HCT116 (cell line): ENCODE data around the gene GABARAP. TPM values are rescaled to one million over a fixed set of nuclear protein-coding genes. Genes with fewer than 3 reads are reported as not detected.
A peak's percentile ranks its signal among the peaks of the same experiment; 100 is the strongest.

Experiments
- ATAC-seq: fragments of 200-7000 bp; cut with Tn5 transposase; 2 replicates; pipeline ENCODE4 v1.9.1; 2020; ENCODE audit warnings: mild to moderate bottlenecking, moderate library complexity
- BruUV-seq: library from RNA; stranded (reverse); fragments of 400-500 nt; replicated peaks from 2 replicates; lab custom pipeline; 2021; lab: Mats Ljungman, UMichigan
- CTCF ChIA-PET: fragments of 300-600 bp; sonication (Branson Sonifier 250); formaldehyde crosslinking; loops from one replicate; lab custom pipeline; 2021; ENCODE audit warnings: antibody characterized with exemption; lab: Charles Lee
- POLR2A ChIA-PET: fragments of 300-600, 350-600 bp; sonication (Branson Sonifier 250); formaldehyde crosslinking; loops from one replicate; lab custom pipeline; 2021; ENCODE audit warnings: antibody characterized with exemption; lab: Charles Lee
- RAD21 ChIA-PET, 2 experiments: fragments of 300-600 bp; sonication (Branson Sonifier 250); formaldehyde crosslinking; loops; one replicate each; lab custom pipeline; 2023; ENCODE audit warnings: low total read pairs in 2 of 2; ENCODE audit not compliant: uncharacterized antibody in 2 of 2, unreplicated experiment in 2 of 2, low non-redundant PET in 1 of 2; lab: Charles Lee
- DNase-seq: peaks from one replicate; pipeline ENCODE4 v3.0.0-alpha.2; 2010; ENCODE audit warnings: low read depth, low spot score
- H2AFZ ChIP-seq: fragments of 200-600 bp; shearing (Covaris generic), sonication (generic); 2 replicates; pipeline ENCODE4 v1.6.1; 2017; ENCODE audit warnings: low read depth, mixed run types, mixed read lengths, antibody characterized with exemption, low read length; ENCODE audit not compliant: poor library complexity, severe bottlenecking
- H3K27ac ChIP-seq: 2 replicates; pipeline ENCODE4 v1.5.1; 2012; ENCODE audit warnings: low read depth, low read length
- H3K27me3 ChIP-seq: fragments of 200-600 bp; sonication (generic); 2 replicates; pipeline ENCODE4 v1.6.1; 2016; ENCODE audit warnings: mixed run types, low read length, mixed read lengths; ENCODE audit not compliant: insufficient read depth
- H3K36me3 ChIP-seq, 2 experiments: fragments of 200-500 bp in 1 of 2; fragments of 200-600 bp in 1 of 2; sonication (Bioruptor generic) in 1 of 2; sonication (generic) in 1 of 2; 2 replicates each; pipeline versions ENCODE4 v1.5.1 to v1.6.1; 2014 to 2016; ENCODE audit warnings: low read length in 2 of 2, inconsistent platforms in 1 of 2, mixed read lengths in 1 of 2, mixed run types in 1 of 2; ENCODE audit not compliant: insufficient read depth in 2 of 2, control insufficient read depth in 1 of 2
- H3K4me1 ChIP-seq, 2 experiments: fragments of 200-600 bp in 1 of 2; sonication (generic) in 1 of 2; 2 replicates each; pipeline versions ENCODE4 v1.5.1 to v1.6.1; 2012 to 2017; ENCODE audit warnings: low read length in 2 of 2, inconsistent platforms in 1 of 2, mild to moderate bottlenecking in 1 of 2, mixed read lengths in 1 of 2, mixed run types in 1 of 2, moderate library complexity in 1 of 2; ENCODE audit not compliant: insufficient read depth in 2 of 2, control insufficient read depth in 1 of 2
- H3K4me2 ChIP-seq: fragments of 200-600 bp; sonication (generic); 2 replicates; pipeline ENCODE4 v1.6.1; 2017; ENCODE audit warnings: mixed run types, low read length, mixed read lengths
- H3K4me3 ChIP-seq, 2 experiments: fragments of 200-600 bp in 1 of 2; sonication (generic) in 1 of 2; replicated peaks in 1 of 2; 2 replicates each; pipeline ENCODE4 v1.5.1; 2011 to 2016; ENCODE audit warnings: low read length in 2 of 2, control low read depth in 1 of 2, low read depth in 1 of 2, mild to moderate bottlenecking in 1 of 2, mixed read lengths in 1 of 2, mixed run types in 1 of 2
- H3K79me2 ChIP-seq: fragments of 200-600 bp; sonication (generic); 2 replicates; pipeline ENCODE4 v1.6.1; 2017; ENCODE audit warnings: mild to moderate bottlenecking, mixed run types, low read length, moderate library complexity, mixed read lengths; ENCODE audit not compliant: insufficient read depth
- H3K9ac ChIP-seq: fragments of 200-600 bp; sonication (generic); 2 replicates; pipeline ENCODE4 v1.6.1; 2016; ENCODE audit warnings: low read length, mixed read lengths
- H3K9me2 ChIP-seq: fragments of 200-600 bp; sonication (generic), shearing (Covaris generic); 2 replicates; pipeline ENCODE4 v1.6.1; 2017; ENCODE audit warnings: mixed run types, mild to moderate bottlenecking, moderate library complexity; ENCODE audit not compliant: insufficient read depth
- H3K9me3 ChIP-seq, 2 experiments: fragments of 200-500 bp in 1 of 2; fragments of 200-600 bp in 1 of 2; sonication (Bioruptor generic) in 1 of 2; sonication (generic) in 1 of 2; 2 replicates each; pipeline ENCODE4 v1.6.1; 2014 to 2017; ENCODE audit warnings: low read length in 2 of 2, mixed read lengths in 2 of 2, inconsistent platforms in 1 of 2, low read depth in 1 of 2, mild to moderate bottlenecking in 1 of 2, mixed run types in 1 of 2, moderate library complexity in 1 of 2; ENCODE audit not compliant: control insufficient read depth in 1 of 2, insufficient read depth in 1 of 2
- H4K20me1 ChIP-seq: fragments of 200-600 bp; sonication (generic), shearing (Covaris generic); 2 replicates; pipeline ENCODE4 v1.6.1; 2017; ENCODE audit warnings: mixed run types, mild to moderate bottlenecking, moderate library complexity; ENCODE audit not compliant: insufficient read depth
- ATF3 ChIP-seq: IDR thresholded peaks from 2 replicates; pipeline ENCODE4 v1.6.1; 2012
- CBX3 ChIP-seq: IDR thresholded peaks from 2 replicates; pipeline ENCODE4 v1.6.1; 2012; ENCODE audit warnings: low read depth
- CTCF ChIP-seq, 3 experiments: fragments of 200-600 bp in 1 of 3; sonication (generic) in 1 of 3; IDR thresholded peaks in 2 of 3; conservative IDR thresholded peaks in 1 of 3; 2 replicates each; pipeline ENCODE4 v1.5.1; 2012 to 2017; ENCODE audit warnings: low read depth in 2 of 3, low read length in 2 of 3, antibody characterized with exemption in 1 of 3, borderline replicate concordance in 1 of 3, control low read depth in 1 of 3, mild to moderate bottlenecking in 1 of 3, mixed read lengths in 1 of 3, mixed run types in 1 of 3, moderate library complexity in 1 of 3; ENCODE audit not compliant: insufficient read depth in 1 of 3
- ELF1 ChIP-seq: IDR thresholded peaks from 2 replicates; pipeline ENCODE4 v1.6.1; 2012; ENCODE audit warnings: low read depth, borderline replicate concordance
- EZH2 ChIP-seq: fragments of 200-600 bp; sonication (generic); IDR thresholded peaks from 2 replicates; pipeline ENCODE4 v1.6.1; 2017; ENCODE audit warnings: antibody characterized with exemption, mixed run types
- EZH2phosphoT487 ChIP-seq: fragments of 200-600 bp; IDR thresholded peaks from 2 replicates; pipeline ENCODE4 v1.6.1; 2018; ENCODE audit warnings: antibody characterized with exemption, borderline replicate concordance
- JUND ChIP-seq: IDR thresholded peaks from 2 replicates; pipeline ENCODE4 v1.6.1; 2012
- MAX ChIP-seq: IDR thresholded peaks from 2 replicates; pipeline ENCODE4 v1.6.1; 2012
- POLR2A ChIP-seq: IDR thresholded peaks from 2 replicates; pipeline ENCODE4 v1.7.0; 2011; ENCODE audit warnings: borderline replicate concordance; ENCODE audit not compliant: insufficient read depth, insufficient read length; ENCODE audit errors: extremely low read depth
- POLR2AphosphoS5 ChIP-seq: IDR thresholded peaks from 2 replicates; pipeline ENCODE4 v1.6.1; 2011; ENCODE audit warnings: mild to moderate bottlenecking, low read depth, low read length, moderate library complexity
- REST ChIP-seq: IDR thresholded peaks from 2 replicates; pipeline ENCODE4 v1.6.1; 2012; ENCODE audit warnings: low read depth
- SIN3A ChIP-seq: IDR thresholded peaks from 2 replicates; pipeline ENCODE4 v1.6.1; 2012; ENCODE audit warnings: low read depth
- SP1 ChIP-seq: IDR thresholded peaks from 2 replicates; pipeline ENCODE4 v1.6.1; 2012; ENCODE audit warnings: low read depth
- SRF ChIP-seq: IDR thresholded peaks from 2 replicates; pipeline ENCODE4 v1.6.1; 2012; ENCODE audit warnings: low read depth
- YY1 ChIP-seq: IDR thresholded peaks from 2 replicates; pipeline ENCODE4 v1.6.1; 2011; ENCODE audit warnings: low read length, low read depth, moderate library complexity, mild to moderate bottlenecking; ENCODE audit not compliant: insufficient replicate concordance; ENCODE audit errors: extremely low read depth
- ZFX ChIP-seq: fragments of 450-650 bp; IDR thresholded peaks from 2 replicates; pipeline ENCODE4 v1.6.1; 2017
- ZNF274 ChIP-seq: fragments of 200-500 bp; sonication (Bioruptor generic); IDR thresholded peaks from 2 replicates; pipeline ENCODE4 v1.6.1; 2014; ENCODE audit warnings: mild to moderate bottlenecking, low read depth, low read length, inconsistent platforms
- intact Hi-C: fragments of 100-400 bp; cut with micrococcal nuclease; formaldehyde crosslinking; loops from 2 replicates; pipeline ENCODE4 v1.10.0; 2022
- total RNA-seq: library from RNA; stranded (reverse); gene quantifications from one replicate; pipeline ENCODE4 v1.2.1, GENCODE V29; 2021; ENCODE audit not compliant: unreplicated experiment

Gene GABARAP
- total RNA-seq, 1 experiment from 2014 or later = 287 TPM

GRCh38 chr17:7262935-7263800 is 20.9 kb upstream of the GABARAP start:
- Histone ChIP-seq H3K4me2 (peak overlapping the region; percentile 90), H3K4me1 (peaks cover 42 to 72% of the 10 kb centered on the region in 2 experiments), H3K79me2 (peaks cover 41% of the 10 kb centered on the region), H3K9me3 (no peaks in the 10 kb centered on the region), H3K9me2 (no peaks in the 10 kb centered on the region), H3K9ac (peak overlapping the region; percentile 99), H4K20me1 (peaks cover 5% of the 10 kb centered on the region; the same call in 1 of the 2 replicates), H3K27me3 (no peaks in the 10 kb centered on the region), H3K27ac (peak overlapping the region; percentile 94), H2AFZ (no peak overlapping the region), H3K36me3 (peaks cover 9 to 21% of the 10 kb centered on the region in 2 experiments), H3K4me3 (peak overlapping the region; percentile 98 to 99)
- DNase-seq (peak; percentile 79), ATAC-seq (peak; percentile 56)
- RAD21 ChIA-PET = interaction anchor here in 1 of 2 experiments (0.9 kb wide), 1 partner anchor 34 kb away, joined by 3 read pairs; no protein-coding TSS in a partner anchor
- TF ChIP-seq YY1 = no peak
- no peak for TF ChIP-seq REST
- TF ChIP-seq SIN3A = peak; percentile 25; the same call in 1 of the 2 replicates
- TF ChIP-seq ZNF274 = no peak
- no peak for TF ChIP-seq CTCF (IDR thresholded peaks at IDR 0.05 in 2 of 3, conservative IDR thresholded peaks at IDR 0.05 in 1 of 3; ENCODE audit: borderline replicate concordance in 1 of 3, insufficient read depth in 1 of 3, low read depth in 2 of 3, low read length in 2 of 3)
- no peak for TF ChIP-seq EZH2
- TF ChIP-seq CBX3 = no peak
- no peak for TF ChIP-seq EZH2phosphoT487
- peak; percentile 77 for TF ChIP-seq POLR2AphosphoS5
- TF ChIP-seq SRF = no peak
- TF ChIP-seq ATF3 = no peak
- TF ChIP-seq ZFX = no peak
- TF ChIP-seq SP1 = peak; percentile 76
- TF ChIP-seq POLR2A = peak; percentile 35
- TF ChIP-seq MAX = peak; percentile 47; the same call in 1 of the 2 replicates
- TF ChIP-seq ELF1 = no peak
- TF ChIP-seq JUND = no peak
- intact Hi-C loops = loop anchor here (1.0 to 10.0 kb wide), 4 partner anchors 11 to 172 kb away; partner anchors contain the start of genes ELP5, FGF11, SLC2A4 and TMEM102
- POLR2A ChIA-PET = interaction anchor here (0.7 to 1.6 kb wide), 4 partner anchors 9 to 227 kb away, joined by 3 to 6 read pairs (median 3); partner anchors contain the start of gene SLC2A4
- BruUV-seq = TSS peak; percentile 70
- CTCF ChIA-PET = interaction anchor here (1.6 to 1.8 kb wide), 2 partner anchors 33 to 42 kb away, joined by 3 to 6 read pairs; no protein-coding TSS in a partner anchor
